ENCODE measurements around the gene ZNF423. TPM values are rescaled to one million over a fixed set of nuclear protein-coding genes. Genes with fewer than 3 reads are reported as not detected.

Gene ZNF423
- total and polyA plus RNA-seq, 9 of the 15 experiments (the other 6 are each of a cell fraction or from before 2014, with no cell fraction given), result not detected

DNA sequence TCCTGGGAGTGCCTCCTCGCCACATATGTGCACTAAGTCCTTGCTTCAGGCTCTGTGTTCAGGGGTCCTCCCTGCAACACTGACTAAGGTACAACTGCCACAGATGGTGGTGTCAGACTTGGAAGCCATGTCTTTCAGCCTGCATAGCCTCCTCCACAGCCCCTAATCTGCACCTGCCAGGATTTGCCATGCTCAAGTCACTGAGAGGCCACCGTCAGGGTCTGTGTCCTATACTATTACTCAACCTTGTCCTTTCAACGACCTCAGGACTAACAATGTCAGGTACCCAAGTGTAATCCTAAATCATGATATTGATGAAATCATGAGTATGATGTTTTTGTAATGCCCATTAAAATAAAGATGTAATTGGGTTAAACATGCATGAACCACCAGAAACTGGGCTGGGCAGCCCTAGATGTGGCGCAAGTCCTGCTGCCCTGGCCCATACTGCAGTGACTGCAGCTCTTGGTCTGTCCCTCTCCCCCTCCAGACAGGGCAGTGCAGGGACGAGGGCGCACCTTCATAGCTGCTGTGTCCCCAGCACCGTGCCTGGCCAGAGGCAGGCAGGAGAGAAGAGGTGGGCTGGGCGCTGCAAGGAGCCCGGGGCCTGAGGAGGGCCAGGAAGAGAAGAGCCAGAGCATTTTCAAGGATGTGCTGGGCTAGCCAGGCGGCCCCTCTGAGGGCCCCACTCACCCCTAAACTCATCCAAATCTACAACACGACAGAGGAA lies 198.0 kb downstream of the ZNF423 start:
- no peak for ATAC-seq
- Histone ChIP-seq H3K27ac (ENCODE audit: extremely low read depth, low read depth, low read length) (no peak overlapping the region), H2AFZ (ENCODE audit: low read depth, low read length) (no peak overlapping the region), H3K4me3 (no peak overlapping the region), H3K4me1 (replicated peaks in 1 of 2; ENCODE audit: control insufficient read depth in 2 of 2, insufficient read depth in 2 of 2, low read length in 2 of 2) (no peaks in the 10 kb centered on the region), H3K9ac (ENCODE audit: insufficient read depth in 1 of 2, low read depth in 2 of 2, low read length in 2 of 2) (no peak overlapping the region), H3K27me3 (ENCODE audit: control insufficient read depth in 2 of 2, insufficient read depth in 2 of 2, low read length in 2 of 2) (peaks cover 2 to 54% of the 10 kb centered on the region in 2 experiments; a peak in 4 of 5 replicates), H3K9me3 (replicated peaks; ENCODE audit: control insufficient read depth, insufficient read depth, low read depth, low read length) (no peaks in the 10 kb centered on the region), H3K4me2 (ENCODE audit: insufficient read depth, low read length) (no peak overlapping the region), H4K20me1 (replicated peaks; ENCODE audit: control insufficient read depth, insufficient read depth, low read length) (no peaks in the 10 kb centered on the region), H3K79me2 (ENCODE audit: control insufficient read depth, insufficient read depth, low read length) (no peaks in the 10 kb centered on the region), H3K36me3 (ENCODE audit: control insufficient read depth, insufficient read depth, low read length) (no peaks in the 10 kb centered on the region), H3K9me1 (ENCODE audit: control insufficient read depth, insufficient read depth, low read length) (no peaks in the 10 kb centered on the region)
- DNase-seq (ENCODE audit: extremely low read depth in 1 of 4, low spot score in 3 of 4), result no peak
- in situ Hi-C loops (cut with MboI), result no loop called here
- BruUV-seq (replicated peaks), result no TSS peak
- FAIRE-seq, result no peak
- CTCF ChIA-PET (ENCODE audit: low intra/inter-chr PET ratio), result no interaction called here
- POLR2A ChIA-PET, result interaction anchor here (0.7 kb wide), 1 partner anchor 82 kb away, joined by 3 read pairs; no protein-coding TSS in a partner anchor
- intact Hi-C loops (cut with micrococcal nuclease), result no loop called here
- TF ChIP-seq RHOXF2B (CRISPR knock-in tag; conservative IDR thresholded peaks at IDR 0.05) (no peak), NFYB (IDR thresholded peaks at IDR 0.05; ENCODE audit: extremely low read depth, insufficient read length) (no peak), RFX5 (IDR thresholded peaks at IDR 0.05; ENCODE audit: low read depth, low read length) (no peak), RBM14 (IDR thresholded peaks at IDR 0.05; ENCODE audit: borderline replicate concordance, insufficient read depth, low read depth, low read length) (no peak), HSF4 (CRISPR knock-in tag; IDR thresholded peaks at IDR 0.05; ENCODE audit: borderline replicate concordance) (no peak), TARDBP (IDR thresholded peaks at IDR 0.05) (no peak), IRF2 (CRISPR knock-in tag; IDR thresholded peaks at IDR 0.05) (no peak), BDP1 (IDR thresholded peaks at IDR 0.05; ENCODE audit: insufficient read depth, insufficient read length) (no peak), NR2C2 (CRISPR knock-in tag; IDR thresholded peaks at IDR 0.05) (no peak), NR2C2 (tag; IDR thresholded peaks at IDR 0.05) (no peak), ZNF436 (CRISPR knock-in tag; IDR thresholded peaks at IDR 0.05) (no peak), POLR2G (IDR thresholded peaks at IDR 0.05; ENCODE audit: low read depth, low read length) (no peak), NR4A1 (CRISPR knock-in tag; IDR thresholded peaks at IDR 0.05) (no peak), NR4A1 (tag; IDR thresholded peaks at IDR 0.05) (no peak), NR2C1 (IDR thresholded peaks at IDR 0.05) (no peak), NR2C1 (tag; IDR thresholded peaks at IDR 0.05) (no peak)
- TF ChIP-seq, protein P1, sequence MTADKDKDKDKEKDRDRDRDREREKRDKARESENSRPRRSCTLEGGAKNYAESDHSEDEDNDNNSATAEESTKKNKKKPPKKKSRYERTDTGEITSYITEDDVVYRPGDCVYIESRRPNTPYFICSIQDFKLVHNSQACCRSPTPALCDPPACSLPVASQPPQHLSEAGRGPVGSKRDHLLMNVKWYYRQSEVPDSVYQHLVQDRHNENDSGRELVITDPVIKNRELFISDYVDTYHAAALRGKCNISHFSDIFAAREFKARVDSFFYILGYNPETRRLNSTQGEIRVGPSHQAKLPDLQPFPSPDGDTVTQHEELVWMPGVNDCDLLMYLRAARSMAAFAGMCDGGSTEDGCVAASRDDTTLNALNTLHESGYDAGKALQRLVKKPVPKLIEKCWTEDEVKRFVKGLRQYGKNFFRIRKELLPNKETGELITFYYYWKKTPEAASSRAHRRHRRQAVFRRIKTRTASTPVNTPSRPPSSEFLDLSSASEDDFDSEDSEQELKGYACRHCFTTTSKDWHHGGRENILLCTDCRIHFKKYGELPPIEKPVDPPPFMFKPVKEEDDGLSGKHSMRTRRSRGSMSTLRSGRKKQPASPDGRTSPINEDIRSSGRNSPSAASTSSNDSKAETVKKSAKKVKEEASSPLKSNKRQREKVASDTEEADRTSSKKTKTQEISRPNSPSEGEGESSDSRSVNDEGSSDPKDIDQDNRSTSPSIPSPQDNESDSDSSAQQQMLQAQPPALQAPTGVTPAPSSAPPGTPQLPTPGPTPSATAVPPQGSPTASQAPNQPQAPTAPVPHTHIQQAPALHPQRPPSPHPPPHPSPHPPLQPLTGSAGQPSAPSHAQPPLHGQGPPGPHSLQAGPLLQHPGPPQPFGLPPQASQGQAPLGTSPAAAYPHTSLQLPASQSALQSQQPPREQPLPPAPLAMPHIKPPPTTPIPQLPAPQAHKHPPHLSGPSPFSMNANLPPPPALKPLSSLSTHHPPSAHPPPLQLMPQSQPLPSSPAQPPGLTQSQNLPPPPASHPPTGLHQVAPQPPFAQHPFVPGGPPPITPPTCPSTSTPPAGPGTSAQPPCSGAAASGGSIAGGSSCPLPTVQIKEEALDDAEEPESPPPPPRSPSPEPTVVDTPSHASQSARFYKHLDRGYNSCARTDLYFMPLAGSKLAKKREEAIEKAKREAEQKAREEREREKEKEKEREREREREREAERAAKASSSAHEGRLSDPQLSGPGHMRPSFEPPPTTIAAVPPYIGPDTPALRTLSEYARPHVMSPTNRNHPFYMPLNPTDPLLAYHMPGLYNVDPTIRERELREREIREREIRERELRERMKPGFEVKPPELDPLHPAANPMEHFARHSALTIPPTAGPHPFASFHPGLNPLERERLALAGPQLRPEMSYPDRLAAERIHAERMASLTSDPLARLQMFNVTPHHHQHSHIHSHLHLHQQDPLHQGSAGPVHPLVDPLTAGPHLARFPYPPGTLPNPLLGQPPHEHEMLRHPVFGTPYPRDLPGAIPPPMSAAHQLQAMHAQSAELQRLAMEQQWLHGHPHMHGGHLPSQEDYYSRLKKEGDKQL (CRISPR knock-in tag; IDR thresholded peaks at IDR 0.05; ENCODE audit: borderline replicate concordance), result no peak
- 0% methylated on average over 11 of the region's 11 CpGs for WGBS (ENCODE audit: insufficient coverage, low coverage, missing lambda C conversion rate)
